K562 (cell line): ENCODE measurements around the gene BTAF1. TPM values are rescaled to one million over a fixed set of nuclear protein-coding genes. Genes with fewer than 3 reads are reported as not detected.

Source experiments
- ARID3B ChIP-seq: fragments of 250-450 bp; sonication (Bioruptor Pico); IDR thresholded peaks from 2 replicates; pipeline ENCODE4 v1.4.0; 2020; ENCODE audit warnings: borderline replicate concordance
- BRD9 ChIP-seq: fragments of 450-650 bp; IDR thresholded peaks from 2 replicates; pipeline ENCODE4 v1.6.1; 2018; ENCODE audit warnings: low read depth; ENCODE audit not compliant: partially characterized antibody
- CREB3L1 ChIP-seq: fragments of 450-650 bp; IDR thresholded peaks from 2 replicates; pipeline ENCODE4 v1.6.1; 2014; ENCODE audit warnings: low read depth, mild to moderate bottlenecking, moderate library complexity, borderline replicate concordance
- ESRRB ChIP-seq: fragments of 250-450 bp; sonication (Bioruptor Pico); IDR thresholded peaks from 2 replicates; pipeline ENCODE4 v1.5.0; 2020; ENCODE audit warnings: mild to moderate bottlenecking, moderate library complexity, borderline replicate concordance
- FOXJ2 ChIP-seq: fragments of 200-800 bp; sonication (Bioruptor generic); IDR thresholded peaks from 2 replicates; pipeline ENCODE4 v1.6.1; 2016; ENCODE audit warnings: missing genetic modification characterization, missing compliant biosample characterization
- GTF2A2 ChIP-seq: IDR thresholded peaks from 2 replicates; pipeline ENCODE4 v1.6.1; 2016; ENCODE audit warnings: mild to moderate bottlenecking, missing genetic modification characterization, missing compliant biosample characterization
- MECOM ChIP-seq: fragments of 250-450 bp; sonication (Bioruptor Pico); IDR thresholded peaks from 2 replicates; pipeline ENCODE4 v1.8.0; 2022; ENCODE audit warnings: inconsistent platforms
- MEIS2 ChIP-seq: fragments of 450-650 bp; IDR thresholded peaks from 2 replicates; pipeline ENCODE4 v1.6.1; 2014; ENCODE audit warnings: mild to moderate bottlenecking; ENCODE audit not compliant: partially characterized antibody
- NUFIP1 ChIP-seq: fragments of 450-650 bp; IDR thresholded peaks from 2 replicates; pipeline ENCODE4 v1.6.1; 2018; ENCODE audit not compliant: partially characterized antibody
- POLR2AphosphoS5 ChIP-seq: IDR thresholded peaks from 2 replicates; pipeline ENCODE4 v1.6.1; 2011; ENCODE audit warnings: mild to moderate bottlenecking, low read depth, low read length, moderate library complexity; ENCODE audit not compliant: control insufficient read depth, insufficient read depth
- PRDM10 ChIP-seq: fragments of 450-650 bp; IDR thresholded peaks from 2 replicates; pipeline ENCODE4 v1.6.1; 2018; ENCODE audit not compliant: partially characterized antibody
- STAT5A ChIP-seq: IDR thresholded peaks from 2 replicates; pipeline ENCODE4 v1.6.1; 2012; ENCODE audit warnings: low read length, inconsistent platforms, borderline replicate concordance
- TARDBP ChIP-seq: fragments of 450-650 bp; IDR thresholded peaks from 2 replicates; pipeline ENCODE4 v1.6.1; 2016
- ZBTB2 ChIP-seq: fragments of 450-650 bp; IDR thresholded peaks from 2 replicates; pipeline ENCODE4 v1.6.1; 2016; ENCODE audit warnings: antibody characterized with exemption
- ZBTB26 ChIP-seq: fragments of 450-650 bp; formaldehyde crosslinking; IDR thresholded peaks from 2 replicates; pipeline ENCODE4 v1.4.0; 2022; ENCODE audit warnings: missing genetic modification characterization
- ZNF124 ChIP-seq: sonication (generic); formaldehyde crosslinking; IDR thresholded peaks from 2 replicates; pipeline ENCODE4 v1.8.1; 2022; ENCODE audit warnings: missing genetic modification reagents
- ZNF165 ChIP-seq: fragments of 250-450 bp; sonication (Bioruptor Pico); IDR thresholded peaks from 2 replicates; pipeline ENCODE4 v1.4.0; 2020; ENCODE audit warnings: borderline replicate concordance
- ZNF511 ChIP-seq: sonication (generic); formaldehyde crosslinking; IDR thresholded peaks from 2 replicates; pipeline ENCODE4 v1.8.0; 2022; ENCODE audit warnings: mild to moderate bottlenecking, missing genetic modification reagents
- polyA plus RNA-seq, 8 experiments: library from polyadenylated mRNA; depleted of rRNA in 4 of 8; stranded (reverse) in 5 of 8; unstranded in 3 of 8; fragments of >200 nt; fragmentation: Nextera tagmentation in 2 of 8; fragmentation: Illumina TruSeq in 1 of 8; extraction: Ambion mirVana in 2 of 8; extraction: Trizol in 1 of 8; gene quantifications; 2 replicates each; pipeline versions ENCODE4 v1.2.1 to v1.2.3, GENCODE V29; 2011 to 2014; ENCODE audit warnings: inconsistent platforms in 1 of 8, missing spikeins in 1 of 8
- total RNA-seq, 7 experiments: library from RNA; depleted of rRNA in 6 of 7; stranded (reverse); fragments of >200 nt in 6 of 7; fragmentation: Illumina TruSeq in 2 of 7; extraction: Trizol in 2 of 7; gene quantifications; 2 replicates each; pipeline versions ENCODE4 v1.2.1 to v1.2.3, GENCODE V29; 2011 to 2021; ENCODE audit warnings: low replicate concordance in 1 of 7

Gene BTAF1
- total and polyA plus RNA-seq, 9 of the 15 experiments (the other 6 are each of a cell fraction or from before 2014, with no cell fraction given) = 6.6 to 70.7 (median 30.5) TPM

- TF ChIP-seq PRDM10 = no peak
- no peak for TF ChIP-seq NUFIP1
- TF ChIP-seq MECOM (CRISPR knock-in tag) = no peak
- TF ChIP-seq MEIS2 = no peak
- TF ChIP-seq POLR2AphosphoS5 = 0 out of 2 replicates have a peak, but pooled peaks have one; percentile 34
- no peak for TF ChIP-seq FOXJ2 (tag)
- no peak for TF ChIP-seq TARDBP
- TF ChIP-seq ZNF124 (CRISPR knock-in tag) = no peak
- no peak for TF ChIP-seq ARID3B (CRISPR knock-in tag)
- TF ChIP-seq ZBTB2 = no peak
- TF ChIP-seq ESRRB = no peak
- no peak for TF ChIP-seq GTF2A2 (tag)
- TF ChIP-seq STAT5A = no peak
- no peak for TF ChIP-seq BRD9
- 0 out of 2 replicates have a peak, but pooled peaks have one; percentile 71 for TF ChIP-seq ZNF511
- no peak for TF ChIP-seq ZNF165 (CRISPR knock-in tag)
- peak; percentile 92 for TF ChIP-seq CREB3L1
- no peak for TF ChIP-seq ZBTB26 (CRISPR knock-in tag)
Observed at GRCh38 chr10:91908337-91909116, 15.0 kb upstream of the BTAF1 start (continued).
